Epidermal melanocyte (primary cell): ENCODE results near the gene CCDC124.
"Not testable (repeated sequence)": the region's sequence is repeated elsewhere in the genome, so short reads cannot be mapped to it uniquely, and the experiment has no call there.

Source experiments
- DNase-seq: peaks from one replicate; pipeline ENCODE4 v3.0.0; 2011; ENCODE audit warnings: low spot score; ENCODE audit not compliant: insufficient read length

CCDC124 gene, protein sequence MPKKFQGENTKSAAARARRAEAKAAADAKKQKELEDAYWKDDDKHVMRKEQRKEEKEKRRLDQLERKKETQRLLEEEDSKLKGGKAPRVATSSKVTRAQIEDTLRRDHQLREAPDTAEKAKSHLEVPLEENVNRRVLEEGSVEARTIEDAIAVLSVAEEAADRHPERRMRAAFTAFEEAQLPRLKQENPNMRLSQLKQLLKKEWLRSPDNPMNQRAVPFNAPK

DNA sequence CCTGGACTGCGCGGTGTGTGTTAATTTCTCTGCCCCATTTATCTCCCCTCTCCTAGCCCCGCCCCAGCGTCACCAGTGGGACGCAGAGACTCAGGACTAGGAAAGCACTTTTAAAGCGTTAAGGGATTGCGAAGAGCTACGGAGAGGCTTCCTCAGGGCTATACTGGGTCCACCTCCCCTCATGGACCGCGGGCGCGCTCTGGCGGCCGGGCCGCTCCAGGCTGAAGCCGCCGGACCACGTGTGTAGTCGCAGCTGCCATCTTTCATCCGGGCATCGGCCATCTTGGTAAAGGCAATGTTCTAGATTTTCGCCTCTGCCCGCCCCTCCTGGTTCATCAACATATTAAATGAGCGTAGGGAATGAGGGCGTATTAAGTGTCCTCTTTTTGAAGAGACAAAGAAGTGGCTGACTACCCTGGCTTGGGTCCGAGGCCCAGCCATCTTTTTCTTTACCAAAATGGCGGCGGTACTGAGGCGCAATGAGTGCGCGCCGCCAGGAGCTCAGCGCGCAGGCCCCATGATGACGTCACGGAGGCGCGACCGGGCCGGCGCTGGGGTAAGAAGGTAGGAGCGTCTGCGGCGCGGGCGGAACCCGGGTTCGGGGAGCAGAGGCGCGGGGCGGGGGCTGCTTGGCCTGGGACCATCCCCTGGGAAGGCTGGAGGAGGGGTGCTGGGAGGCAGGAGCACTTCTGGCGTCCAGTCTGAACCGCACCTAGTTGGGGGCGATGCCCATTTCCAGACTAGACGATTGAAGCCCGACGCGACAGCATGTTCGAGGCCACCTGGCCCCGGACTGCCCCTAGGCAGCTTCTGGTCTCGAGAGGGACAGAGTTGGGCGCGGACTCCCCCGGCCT lies at the start of gene CCDC124:
Gene CCDC124, plus strand, starts transcription at position 531 of the 854 bp plus-strand sequence. CDS start 3,406 bp downstream, outside the sequence.
- peak; percentile 99 for DNase-seq

DNA sequence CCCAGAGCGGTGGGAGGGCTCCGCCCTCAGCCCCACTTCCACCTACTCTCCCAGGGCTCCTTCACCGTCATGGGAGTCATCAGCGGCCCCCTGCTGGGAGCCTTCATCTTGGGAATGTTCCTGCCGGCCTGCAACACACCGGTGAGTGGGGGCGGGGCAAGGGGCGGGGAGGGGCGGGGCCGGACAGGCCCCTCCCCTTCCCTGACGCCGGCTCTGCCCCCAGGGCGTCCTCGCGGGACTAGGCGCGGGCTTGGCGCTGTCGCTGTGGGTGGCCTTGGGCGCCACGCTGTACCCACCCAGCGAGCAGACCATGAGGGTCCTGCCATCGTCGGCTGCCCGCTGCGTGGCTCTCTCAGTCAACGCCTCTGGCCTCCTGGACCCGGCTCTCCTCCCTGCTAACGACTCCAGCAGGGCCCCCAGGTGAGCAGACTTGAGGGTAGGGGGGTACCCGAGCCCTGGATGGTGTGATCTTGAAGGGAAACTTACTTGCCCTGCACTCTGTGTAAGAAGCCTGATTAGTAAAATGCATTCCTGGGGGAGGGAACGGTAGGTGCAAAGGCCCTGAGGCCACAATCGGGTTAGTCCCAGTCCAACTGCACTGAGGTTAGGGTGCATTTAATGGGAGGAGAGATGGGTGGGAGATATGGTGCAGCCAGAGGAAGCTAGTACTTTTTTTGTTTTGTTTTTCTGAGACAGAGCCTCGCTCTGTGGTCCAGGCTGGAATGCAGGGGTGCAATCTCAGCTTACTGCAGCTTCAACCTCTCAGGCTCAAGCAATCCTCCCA lies 49.0 kb upstream of the CCDC124 start:
- no peak for DNase-seq

DNA sequence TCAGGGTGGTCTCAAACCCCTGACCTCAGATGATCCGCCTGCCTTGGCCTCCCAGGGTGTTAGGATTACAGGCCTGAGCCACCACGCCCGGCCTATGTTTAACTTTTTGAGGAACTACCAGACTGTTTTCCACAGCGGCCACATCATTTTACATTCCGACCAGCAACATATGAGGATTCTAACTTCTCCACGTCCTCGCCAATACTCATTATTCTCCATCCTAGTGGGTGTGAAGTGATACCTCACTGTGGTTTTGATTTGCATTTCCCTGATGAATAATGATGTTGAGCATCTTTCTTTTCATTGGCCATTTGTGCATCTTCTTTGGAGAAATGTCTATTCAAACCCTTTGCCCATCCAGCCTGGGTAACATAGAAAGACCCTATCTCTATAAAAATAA lies 46.3 kb upstream of the CCDC124 start:
- DNase-seq: no peak

DNA sequence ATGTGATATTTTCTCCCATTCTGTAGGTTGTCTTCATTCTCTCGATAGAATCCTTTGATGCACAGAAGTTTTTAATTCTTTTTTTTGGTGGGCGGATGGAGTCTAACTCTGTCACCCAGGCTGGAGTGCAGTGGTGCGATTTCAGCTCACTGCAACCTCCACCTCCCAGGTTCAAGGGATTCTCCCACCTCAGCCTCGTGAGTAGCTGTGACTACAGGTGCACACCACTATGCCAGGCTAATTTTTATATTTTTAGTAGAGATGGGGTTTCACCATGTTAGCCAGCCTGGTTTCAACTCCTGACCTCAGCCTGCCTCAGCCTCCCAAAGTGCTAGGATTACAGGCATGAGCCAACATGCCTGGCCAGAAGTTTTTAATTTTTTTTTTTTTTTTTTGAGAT lies 45.6 kb upstream of the CCDC124 start:
- DNase-seq: not testable (repeated sequence)

DNA sequence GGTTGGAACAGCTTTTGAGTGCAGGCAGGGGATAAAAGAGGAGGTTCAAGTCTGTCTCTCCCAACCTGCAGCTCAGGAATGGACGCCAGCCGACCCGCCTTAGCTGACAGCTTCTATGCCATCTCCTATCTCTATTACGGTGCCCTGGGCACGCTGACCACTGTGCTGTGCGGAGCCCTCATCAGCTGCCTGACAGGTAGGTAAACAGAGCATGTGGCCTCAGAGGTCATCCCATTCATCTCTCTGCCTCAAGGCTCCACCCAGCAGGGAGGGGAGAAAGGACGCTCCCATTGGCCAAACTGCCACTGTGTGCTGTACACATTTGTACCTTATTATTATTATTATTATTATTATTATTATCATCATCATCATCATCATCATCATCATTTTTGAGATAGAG lies 44.6 kb upstream of the CCDC124 start:
- DNase-seq: no peak

DNA sequence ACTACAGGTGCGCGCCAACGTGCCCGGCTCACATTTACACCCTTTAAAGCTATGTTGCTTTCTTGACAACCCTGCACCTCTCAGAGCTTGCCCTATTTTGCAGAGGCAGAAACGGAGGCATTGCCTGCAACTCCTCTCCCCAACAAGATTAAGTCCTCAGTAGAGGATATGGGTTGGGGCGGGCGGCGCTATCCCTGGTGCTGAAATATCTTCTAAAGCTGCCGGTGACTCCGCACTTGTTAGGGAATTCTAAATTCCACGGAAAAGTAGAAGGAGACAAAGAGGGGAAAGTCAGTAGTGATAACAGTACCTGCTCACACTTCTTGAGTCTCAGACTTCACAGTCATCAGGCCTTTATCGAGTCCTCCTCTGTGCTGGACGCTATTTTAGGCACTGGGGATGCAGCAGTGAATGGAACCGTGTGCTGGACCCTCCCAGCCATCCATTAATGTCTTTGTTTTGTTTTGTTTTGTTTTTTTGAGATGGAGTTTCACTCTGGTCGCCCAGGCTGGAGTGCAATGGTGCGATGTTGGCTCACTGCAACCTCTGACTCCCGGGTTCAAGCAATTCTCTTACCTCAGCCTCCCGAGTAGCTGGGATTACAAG lies 43.1 kb upstream of the CCDC124 start:
- peak; percentile 68 for DNase-seq

DNA sequence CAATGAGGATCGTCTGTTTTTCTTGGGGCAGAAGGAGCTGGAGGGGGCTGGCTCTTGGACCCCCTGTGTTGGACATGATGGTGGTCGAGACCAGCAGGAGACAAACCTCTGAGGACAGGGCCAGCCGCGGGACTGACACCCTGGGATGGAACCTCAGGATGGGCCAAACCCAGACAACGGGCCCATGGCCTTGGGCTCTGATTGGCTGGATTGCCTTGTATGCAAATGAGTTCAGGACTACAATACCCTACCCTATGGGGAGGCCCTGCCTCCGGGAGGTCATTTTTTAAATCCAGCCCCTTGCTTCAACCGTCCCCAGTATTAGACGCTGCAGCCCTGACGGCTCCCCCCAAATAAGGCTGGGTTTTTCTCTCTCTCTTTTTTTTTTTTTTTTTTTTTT lies 39.0 kb upstream of the CCDC124 start:
- no peak for DNase-seq

DNA sequence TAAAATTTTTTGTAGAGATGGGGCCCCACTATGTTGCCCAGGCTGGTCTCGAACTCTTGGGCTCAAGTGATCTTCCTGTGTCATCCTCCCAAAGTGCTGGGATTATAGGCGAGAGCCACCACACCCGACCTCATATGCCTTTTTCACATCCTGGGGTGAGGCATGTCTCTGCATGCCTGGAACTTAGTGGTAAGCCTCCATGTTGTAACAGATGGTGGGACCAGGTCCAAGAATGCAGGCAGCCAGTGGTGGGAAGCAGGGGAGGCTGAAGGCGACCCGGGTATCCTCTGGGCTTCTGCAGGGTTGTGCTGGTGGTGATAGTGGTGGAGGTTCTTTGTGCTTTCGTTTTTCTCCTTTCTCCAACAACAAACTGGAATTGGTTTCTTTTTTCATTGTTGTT lies 30.1 kb upstream of the CCDC124 start:
- no peak for DNase-seq

DNA sequence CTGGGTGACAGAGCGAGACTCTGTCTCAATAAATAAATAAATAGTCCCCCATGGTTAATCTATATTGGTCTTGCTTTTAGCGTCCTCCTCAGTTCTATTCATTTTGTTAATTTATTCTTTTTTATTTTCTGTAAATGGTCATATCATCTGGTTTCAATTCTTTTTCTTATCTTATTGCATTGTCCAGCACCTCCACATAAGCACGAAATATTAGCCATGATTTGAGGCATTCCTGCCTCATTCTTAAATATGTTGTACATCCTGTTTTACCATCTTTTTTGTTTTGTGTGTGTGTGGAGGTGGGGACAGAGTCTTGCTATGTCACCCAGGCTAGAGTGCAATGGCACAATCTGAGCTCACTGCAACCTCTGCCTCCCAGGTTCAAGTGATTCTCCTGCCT lies 24.6 kb upstream of the CCDC124 start:
- no peak for DNase-seq

DNA sequence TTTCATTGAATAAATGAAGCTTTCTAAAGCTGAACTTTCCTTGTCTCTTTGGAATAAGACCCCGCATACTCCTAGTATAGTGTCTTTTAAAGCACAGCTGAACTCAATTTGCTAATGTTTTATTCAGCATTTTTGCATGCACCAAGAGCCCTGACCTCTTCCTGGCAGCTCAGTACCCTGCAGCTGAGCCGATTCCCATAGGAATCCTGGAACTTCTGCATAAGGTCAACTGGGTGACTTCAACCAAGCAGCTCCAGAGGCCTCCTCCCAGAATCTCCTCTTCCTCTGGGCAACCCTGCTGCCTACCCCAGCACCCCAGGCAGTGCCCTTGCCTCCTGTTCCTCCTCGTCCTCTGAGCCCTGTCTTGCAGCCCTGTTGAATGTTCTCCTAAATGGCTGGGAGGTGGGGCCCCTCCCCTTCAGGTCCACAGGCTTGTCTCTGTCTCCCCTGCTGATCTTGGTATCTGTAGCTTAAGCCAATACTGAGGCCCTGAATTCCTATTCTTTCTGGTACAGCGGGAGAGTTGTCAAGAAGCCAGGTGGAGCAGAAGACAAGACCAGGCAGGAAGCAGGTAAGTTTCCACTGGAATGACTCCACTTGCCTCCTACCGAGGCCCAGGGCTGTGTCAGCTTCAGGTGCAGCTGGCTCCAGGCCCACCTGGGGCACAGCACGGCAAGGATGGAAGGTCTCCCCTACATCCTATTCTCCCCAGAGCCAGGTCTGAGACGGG lies 23.6 kb upstream of the CCDC124 start:
- DNase-seq: no peak

DNA sequence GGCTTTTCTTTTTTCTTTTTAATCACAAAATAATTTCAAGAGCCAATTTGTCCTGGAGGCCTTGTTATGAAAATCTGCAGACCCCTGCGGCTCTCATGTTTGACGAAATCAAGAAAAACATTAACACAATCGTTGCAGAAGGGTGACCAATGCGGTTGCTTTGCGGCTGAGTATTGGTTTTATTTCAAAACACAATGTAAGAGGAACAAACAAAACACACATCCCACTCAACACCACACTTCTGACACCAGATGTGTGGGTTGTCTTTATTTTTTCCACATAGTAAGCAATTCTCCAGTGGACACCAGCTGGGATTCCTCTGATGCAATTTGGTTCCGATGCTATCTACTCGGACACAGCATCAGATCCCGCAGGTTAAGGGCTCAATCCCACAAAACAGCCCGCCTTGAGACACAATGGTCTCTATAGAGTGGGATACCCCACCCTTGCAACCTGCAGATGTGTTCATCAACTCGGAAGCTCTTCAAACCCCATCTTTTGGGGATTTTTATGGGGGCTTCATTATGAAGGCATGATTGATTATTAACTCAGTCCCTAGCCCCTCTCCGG lies 21.9 kb upstream of the CCDC124 start:
- DNase-seq: no peak

DNA sequence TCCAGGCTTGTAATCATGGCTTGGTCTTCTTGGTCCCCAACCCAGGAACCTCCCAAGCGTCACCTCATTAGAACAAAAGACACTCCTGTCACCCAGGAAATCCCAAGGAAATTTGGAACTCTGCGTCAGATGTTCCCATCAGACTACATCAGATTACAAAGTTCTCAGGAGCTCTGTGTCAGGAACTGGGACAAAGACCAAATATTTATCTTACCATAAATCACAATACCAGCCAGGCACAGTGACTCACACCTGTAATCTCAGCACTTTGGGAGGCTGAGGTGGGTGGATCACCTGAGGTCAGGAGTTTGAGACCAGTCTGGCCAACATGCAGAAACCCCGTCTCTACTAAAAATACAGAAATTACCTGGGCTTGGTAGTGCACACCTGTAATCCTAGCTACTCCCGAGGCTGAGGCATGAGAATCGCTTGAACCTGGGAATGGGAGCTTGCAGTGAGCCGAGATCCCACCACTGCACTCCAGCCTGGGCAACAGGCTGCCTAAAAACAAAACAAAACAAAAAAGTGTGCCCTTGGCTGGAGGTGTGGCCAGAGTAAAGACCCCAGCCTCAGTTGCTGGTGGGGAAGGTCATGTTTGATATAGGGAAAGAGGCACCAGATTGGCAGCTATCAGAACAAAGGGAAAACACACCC lies 16.7 kb upstream of the CCDC124 start:
- DNase-seq: no peak

DNA sequence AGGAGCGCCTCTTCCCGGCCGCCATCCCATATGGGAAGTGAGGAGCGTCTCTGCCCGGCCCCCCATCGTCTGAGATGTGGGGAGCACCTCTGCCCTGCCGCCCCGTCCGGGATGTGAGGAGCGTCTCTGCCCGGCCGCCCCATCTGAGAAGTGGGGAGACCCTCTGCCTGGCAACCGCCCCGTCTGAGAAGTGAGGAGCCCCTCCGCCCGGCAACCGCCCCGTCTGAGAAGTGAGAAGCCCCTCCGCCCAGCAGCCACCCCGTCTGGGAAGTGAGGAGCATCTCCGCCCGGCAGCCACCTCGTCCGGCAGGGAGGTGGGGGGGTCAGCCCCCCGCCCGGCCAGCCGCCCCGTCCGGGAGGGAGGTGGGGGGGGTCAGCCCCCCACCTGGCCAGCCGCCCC lies 14.7 kb upstream of the CCDC124 start:
- not testable (repeated sequence) for DNase-seq

DNA sequence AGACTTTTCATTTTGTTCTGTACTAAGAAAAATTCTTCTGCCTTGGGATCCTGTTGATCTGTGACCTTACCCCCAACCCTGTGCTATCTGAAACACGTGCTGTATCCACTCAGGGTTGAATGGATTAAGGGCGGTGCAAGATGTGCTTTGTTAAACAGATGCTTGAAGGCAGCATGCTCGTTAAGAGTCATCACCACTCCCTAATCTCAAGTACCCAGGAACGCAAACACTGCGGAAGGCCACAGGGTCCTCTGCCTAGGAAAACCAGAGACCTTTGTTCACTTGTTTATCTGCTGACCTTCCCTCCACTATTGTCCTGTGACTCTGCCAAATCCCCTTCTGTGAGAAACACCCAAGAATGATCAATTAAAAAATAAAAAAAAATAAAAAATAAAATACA lies 13.7 kb upstream of the CCDC124 start:
- not testable (repeated sequence) for DNase-seq

DNA sequence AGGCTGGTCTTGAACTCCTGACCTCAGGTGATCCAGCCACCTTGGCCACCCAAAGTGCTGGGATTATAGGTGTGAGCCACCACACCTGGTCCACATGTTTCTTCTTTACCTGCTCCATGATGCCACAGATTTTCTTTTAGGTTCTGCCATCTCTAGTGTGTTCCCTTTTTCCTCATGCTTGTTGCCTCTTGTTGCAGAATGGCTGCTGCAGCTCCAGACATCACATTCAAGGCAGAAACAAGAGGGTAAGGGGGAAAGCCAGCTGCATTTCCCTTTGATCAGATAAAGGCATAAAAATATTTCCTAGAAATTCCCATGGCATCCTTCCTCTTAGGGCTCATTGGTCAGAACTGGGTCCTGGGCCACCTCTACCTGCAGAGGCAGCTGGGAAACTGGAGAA lies 12.3 kb upstream of the CCDC124 start:
- no peak for DNase-seq

DNA sequence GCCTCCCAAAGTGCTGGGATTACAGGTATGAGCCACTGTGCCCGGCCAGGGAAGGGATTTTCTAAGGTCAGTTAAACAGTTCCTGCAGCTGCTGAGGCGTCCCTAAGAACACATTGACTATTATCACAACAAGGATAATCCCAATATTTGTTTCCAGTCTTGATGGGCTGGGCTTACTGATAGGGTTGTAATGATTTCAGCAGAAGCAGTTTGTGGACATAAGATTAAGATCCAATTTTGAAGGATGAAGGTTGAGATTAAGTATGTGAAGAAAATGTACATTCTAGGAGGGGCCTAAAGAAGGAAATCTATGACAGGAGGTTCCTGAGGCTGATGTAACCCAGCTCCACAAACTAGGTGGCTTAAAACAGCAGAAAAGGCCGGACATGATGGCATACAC lies 10.7 kb upstream of the CCDC124 start:
- no peak for DNase-seq

DNA sequence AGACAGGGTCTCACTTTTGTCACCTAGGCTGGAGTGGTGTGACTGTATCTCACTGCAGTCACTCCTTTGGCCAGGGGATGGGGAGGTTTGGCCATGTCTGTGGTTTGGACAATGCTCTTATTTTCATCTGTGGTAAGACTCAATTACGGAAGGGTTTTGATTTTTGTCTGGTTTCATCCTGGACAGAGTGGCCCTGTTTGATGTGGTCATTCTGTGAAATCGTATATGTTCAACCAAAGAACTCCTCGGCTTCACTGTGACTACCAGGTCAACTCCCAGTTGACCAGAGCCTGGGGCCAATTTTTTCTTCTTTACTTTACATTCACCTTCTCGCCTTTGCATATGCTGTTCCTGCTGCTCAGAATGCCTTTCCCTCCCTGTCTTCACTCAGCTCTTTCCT lies 6.8 kb upstream of the CCDC124 start:
- DNase-seq: no peak

DNA sequence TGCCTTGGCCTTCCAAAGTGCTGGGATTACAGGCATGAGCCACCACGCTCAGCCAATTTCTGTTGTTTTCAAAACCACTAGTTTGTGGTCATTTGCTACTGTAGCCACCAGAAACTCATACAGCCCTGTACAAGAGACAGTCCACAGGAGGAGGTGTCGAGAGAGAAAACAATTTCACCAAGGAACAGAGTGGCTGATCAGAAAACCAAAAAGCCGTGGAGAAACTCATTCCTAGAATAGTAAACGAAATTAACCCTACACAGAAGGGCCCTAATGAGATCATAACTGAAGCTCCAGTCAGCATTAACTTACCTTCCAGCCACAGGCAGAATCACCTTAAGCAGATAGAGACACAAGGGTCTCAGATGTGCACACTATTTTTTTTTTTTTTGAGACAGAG lies 3.8 kb upstream of the CCDC124 start:
- no peak for DNase-seq

DNA sequence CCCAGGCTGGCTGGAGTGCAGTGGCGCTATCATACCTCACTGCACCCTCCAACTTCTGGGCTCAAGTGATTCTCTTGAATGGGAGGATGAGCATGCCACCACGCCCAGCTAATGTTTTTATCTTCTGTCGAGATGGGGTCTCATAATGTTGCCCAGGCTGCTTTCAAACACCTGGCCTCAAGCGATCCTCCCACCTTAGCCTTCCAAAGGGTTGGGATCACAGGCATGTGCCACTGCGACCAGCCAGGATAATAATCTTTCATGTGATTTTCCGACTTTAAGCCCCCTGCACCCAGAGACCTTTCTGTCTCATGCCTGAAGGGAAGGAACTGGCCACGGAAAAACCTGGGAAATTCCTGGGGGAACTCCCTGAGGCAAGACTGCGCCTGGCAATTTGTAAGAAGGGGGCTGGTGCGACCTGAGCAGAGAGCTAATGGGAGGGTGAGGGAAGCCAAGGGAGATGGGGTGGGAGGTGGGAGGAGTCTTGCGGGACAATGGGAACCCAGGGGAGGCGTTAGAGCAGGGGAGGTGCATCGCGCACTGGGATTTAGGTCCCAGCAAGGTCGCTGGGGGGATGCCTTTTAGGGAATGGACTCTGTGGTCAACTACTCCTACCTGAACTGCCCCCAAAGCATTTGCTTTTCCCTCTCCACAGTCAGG lies 1.2 kb upstream of the CCDC124 start:
- no peak for DNase-seq
